Heart left ventricle (tissue), 16 donors: ENCODE results near the gene TMEM86B. TPM values are rescaled to one million over a fixed set of nuclear protein-coding genes. Genes with fewer than 3 reads are reported as not detected.

Experiments used
- ATAC-seq, 4 donors: fragments of 200-7000 bp; cut with Tn5 transposase; one replicate each; pipeline ENCODE4 v1.9.1; 2020 to 2022; ENCODE audit warnings: moderate library complexity in 4 of 4, mild to moderate bottlenecking in 3 of 4, moderate number of reproducible peaks in 1 of 4
- DNase-seq, 5 donors: peaks; one replicate each; pipeline ENCODE4 v3.0.0-alpha.2; 2020
- H3K27ac ChIP-seq, 12 donors: fragments of 200-600 bp; sonication (generic) in 4 of 12; one replicate each; pipeline versions ENCODE4 v1.5.0 to v1.8.0; 2016 to 2022; ENCODE audit warnings: mild to moderate bottlenecking in 2 of 12
- H3K27me3 ChIP-seq, 9 donors: fragments of 200-600 bp; sonication (generic) in 2 of 9; one replicate each; pipeline versions ENCODE4 v1.5.1 to v1.8.0; 2016 to 2022; ENCODE audit warnings: mild to moderate bottlenecking in 3 of 9
- H3K36me3 ChIP-seq, 9 donors: fragments of 200-600 bp; sonication (generic) in 2 of 9; one replicate each; pipeline versions ENCODE4 v1.5.0 to v1.8.0; 2018 to 2022; ENCODE audit warnings: mild to moderate bottlenecking in 2 of 9
- H3K4me1 ChIP-seq, 12 donors: fragments of 200-600 bp; sonication (generic) in 4 of 12; one replicate each; pipeline versions ENCODE4 v1.5.0 to v1.8.0; 2016 to 2022; ENCODE audit warnings: mild to moderate bottlenecking in 3 of 12
- H3K4me3 ChIP-seq, 12 donors: fragments of 200-600 bp; sonication (generic) in 4 of 12; one replicate each; pipeline versions ENCODE4 v1.5.0 to v1.8.0; 2017 to 2022; ENCODE audit warnings: mild to moderate bottlenecking in 9 of 12, moderate library complexity in 4 of 12
- H3K9me3 ChIP-seq, 12 donors: fragments of 200-600 bp; sonication (generic) in 4 of 12; one replicate each; pipeline versions ENCODE4 v1.5.0 to v1.8.0; 2016 to 2022; ENCODE audit warnings: mild to moderate bottlenecking in 1 of 12
- POLR2A ChIP-seq, 2 donors: fragments of 450-650 bp; IDR thresholded peaks; one replicate each; pipeline ENCODE4 v1.6.1; 2017; ENCODE audit warnings: antibody characterized with exemption in 2 of 2, mild to moderate bottlenecking in 2 of 2, moderate library complexity in 2 of 2
- WGBS, 4 donors: extraction: QIAGEN DNeasy Blood & Tissue Kit in 2 of 4; methylation state at CpG; one replicate each; pipeline versions ENCODE4 v1.1.5 to v1.1.7; 2013 to 2018; 5-methylcytosine and 5-hydroxymethylcytosine counted together
- intact Hi-C, 10 donors: fragments of 100-400 bp; cut with DNase I; formaldehyde crosslinking; loops; one replicate each; pipeline versions ENCODE4 v1.11.1 to v1.14.2; 2022
- polyA plus RNA-seq, 2 donors: library from polyadenylated mRNA; stranded (reverse); fragments of 200-250 nt; gene quantifications; one replicate each; pipeline ENCODE4 v1.2.3, GENCODE V29; 2013
- total RNA-seq, 9 donors: library from RNA; depleted of rRNA in 2 of 9; stranded (reverse); fragments of >200 nt in 2 of 9; fragmentation: NEBNext Ultra II Directional in 3 of 9; extraction: Animal tissue kit (Norgen Biotek cat#: 25700) in 3 of 9; gene quantifications; one replicate each; pipeline versions ENCODE4 v1.1.0 to v1.2.4, GENCODE V29; 2016 to 2023
- TF ChIP-seq, protein P1 (sequence below), 12 donors: fragments of 200-600 bp; sonication (generic) in 4 of 12; IDR thresholded peaks; one replicate each; pipeline versions ENCODE4 v1.5.0 to v1.8.0; 2018 to 2022; ENCODE audit warnings: antibody characterized with exemption in 12 of 12, mild to moderate bottlenecking in 5 of 12
- donor health status: ischemic (EF 13 %, LVEDD 7.1; RV severe dilation, severe dysfunction).
- donor health status: healthy with polysubstance abuse.
- donor health status: DM: no; HTN: yes; CAD: no.
- donor health status: DM: no; HTN: no; CAD: no.
- donor health status: ischemic (EF 25% LVEDD 6.9; RV normal size, moderate dysfunction).
- donor health status: ischemic (EF 25% LVEDD 5.7; RV mildly dilated, moderate dysfunction).
- donor health status: healthy.
- donor health status: DM: yes; HTN: yes; CAD: no.
- donor health status: ischemic (EF 35%, LVEDD 5.7; RV mildly dilated, moderate dysfunction).
- donor health status: nonischemic (EF 11% LVEDD 7.7; RV severe dilation, severe dysfunction).
- donor health status: DM: yes; HTN: yes; CAD: no.
- donor health status: PGD.
- donor health status: ischemic (EF 29% LVEDD 5.4; RV normal size, mild dysfunction).
- donor health status: nonischemic (EF 23%, LVEDD 6.1; RV moderate dilation, normal function).

TMEM86B gene
- total and polyA plus RNA-seq, 11 donors, result 0.64 to 3.1 (median 2.2) TPM

DNA sequence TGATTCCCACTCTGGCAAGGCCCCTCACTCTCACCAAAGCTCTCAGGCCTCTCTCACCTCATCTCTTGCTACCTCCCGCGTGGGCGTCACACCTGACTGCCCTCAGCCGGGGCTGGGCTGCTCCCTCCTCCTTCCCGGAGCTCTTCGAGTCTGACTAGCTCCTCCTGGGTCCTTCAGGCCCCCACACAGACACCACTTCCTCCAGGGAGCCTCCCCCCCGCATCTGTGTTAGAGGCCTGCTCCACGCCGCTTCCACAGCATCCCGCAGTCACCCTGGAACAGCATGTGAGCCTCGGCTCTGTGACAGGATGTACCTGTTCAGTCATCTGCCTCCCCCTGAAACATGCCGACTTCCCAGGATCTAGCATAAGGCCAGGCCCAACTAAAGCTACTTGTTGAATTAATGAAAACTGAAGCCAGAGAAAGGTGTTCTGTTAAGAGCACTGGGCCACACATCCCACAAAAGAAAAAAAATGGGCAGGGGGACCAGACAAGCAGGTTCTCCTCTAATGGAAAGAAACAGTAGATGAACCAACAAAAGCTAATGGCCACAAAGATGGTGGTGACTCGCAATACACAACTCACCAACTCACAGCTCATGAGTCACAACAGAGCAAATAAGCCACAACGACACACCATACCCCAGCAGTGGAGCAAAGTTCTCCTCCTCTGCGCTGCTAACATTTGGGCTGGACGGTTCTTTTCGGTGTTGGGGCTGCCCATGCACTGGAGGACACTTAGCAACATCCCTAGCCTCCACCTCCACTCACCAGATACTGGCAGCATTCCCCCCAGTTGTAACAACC lies 27.3 kb upstream of the TMEM86B start:
- Histone ChIP-seq H3K4me3 (peak overlapping the region in 4 of 12 donors; percentile 7 to 97 (median 56)), H3K27me3 (no peaks in the 10 kb centered on the region), H3K9me3 (no peaks in the 10 kb centered on the region), H3K27ac (peak overlapping the region in 5 of 12 donors; percentile 4 to 98 (median 54)), H3K4me1 (peaks cover 4 to 82% (median 67%) of the 10 kb centered on the region in 12 donors), H3K36me3 (peaks cover 0 to 4% (median 0%) of the 10 kb centered on the region in 9 donors)
- WGBS, 4 donors, result 57 to 66% (median 60%) methylated on average over 17 of the region's 17 CpGs
- intact Hi-C loops, result loop anchor here in 2 of 10 donors (5.0 kb wide), 2 partner anchors 39 to 44 kb away; no protein-coding TSS in a partner anchor
- TF ChIP-seq POLR2A (IDR thresholded peaks at IDR 0.05), result no peak
- TF ChIP-seq, protein P1, sequence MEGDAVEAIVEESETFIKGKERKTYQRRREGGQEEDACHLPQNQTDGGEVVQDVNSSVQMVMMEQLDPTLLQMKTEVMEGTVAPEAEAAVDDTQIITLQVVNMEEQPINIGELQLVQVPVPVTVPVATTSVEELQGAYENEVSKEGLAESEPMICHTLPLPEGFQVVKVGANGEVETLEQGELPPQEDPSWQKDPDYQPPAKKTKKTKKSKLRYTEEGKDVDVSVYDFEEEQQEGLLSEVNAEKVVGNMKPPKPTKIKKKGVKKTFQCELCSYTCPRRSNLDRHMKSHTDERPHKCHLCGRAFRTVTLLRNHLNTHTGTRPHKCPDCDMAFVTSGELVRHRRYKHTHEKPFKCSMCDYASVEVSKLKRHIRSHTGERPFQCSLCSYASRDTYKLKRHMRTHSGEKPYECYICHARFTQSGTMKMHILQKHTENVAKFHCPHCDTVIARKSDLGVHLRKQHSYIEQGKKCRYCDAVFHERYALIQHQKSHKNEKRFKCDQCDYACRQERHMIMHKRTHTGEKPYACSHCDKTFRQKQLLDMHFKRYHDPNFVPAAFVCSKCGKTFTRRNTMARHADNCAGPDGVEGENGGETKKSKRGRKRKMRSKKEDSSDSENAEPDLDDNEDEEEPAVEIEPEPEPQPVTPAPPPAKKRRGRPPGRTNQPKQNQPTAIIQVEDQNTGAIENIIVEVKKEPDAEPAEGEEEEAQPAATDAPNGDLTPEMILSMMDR (IDR thresholded peaks at IDR 0.05), result no peak
- DNase-seq (no peak), ATAC-seq (no peak)

DNA sequence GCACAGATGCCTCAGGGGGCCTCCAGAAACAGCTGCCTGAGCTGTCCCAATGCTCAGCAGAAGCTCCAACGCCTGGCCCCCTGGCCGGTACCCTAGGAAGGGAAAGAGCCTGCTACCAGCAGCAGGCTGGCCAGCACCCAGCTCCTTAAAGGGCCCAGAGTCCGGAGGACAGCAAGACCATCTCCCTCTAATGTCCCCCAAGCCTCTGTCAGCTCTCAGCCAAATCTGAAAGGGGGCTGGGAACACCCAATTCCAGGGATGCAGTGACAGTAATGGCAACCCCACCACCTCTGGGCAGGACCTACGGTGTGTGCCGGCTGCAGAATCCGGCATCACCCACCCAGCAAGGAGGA lies 26.0 kb upstream of the TMEM86B start:
- no peak for ATAC-seq

DNA sequence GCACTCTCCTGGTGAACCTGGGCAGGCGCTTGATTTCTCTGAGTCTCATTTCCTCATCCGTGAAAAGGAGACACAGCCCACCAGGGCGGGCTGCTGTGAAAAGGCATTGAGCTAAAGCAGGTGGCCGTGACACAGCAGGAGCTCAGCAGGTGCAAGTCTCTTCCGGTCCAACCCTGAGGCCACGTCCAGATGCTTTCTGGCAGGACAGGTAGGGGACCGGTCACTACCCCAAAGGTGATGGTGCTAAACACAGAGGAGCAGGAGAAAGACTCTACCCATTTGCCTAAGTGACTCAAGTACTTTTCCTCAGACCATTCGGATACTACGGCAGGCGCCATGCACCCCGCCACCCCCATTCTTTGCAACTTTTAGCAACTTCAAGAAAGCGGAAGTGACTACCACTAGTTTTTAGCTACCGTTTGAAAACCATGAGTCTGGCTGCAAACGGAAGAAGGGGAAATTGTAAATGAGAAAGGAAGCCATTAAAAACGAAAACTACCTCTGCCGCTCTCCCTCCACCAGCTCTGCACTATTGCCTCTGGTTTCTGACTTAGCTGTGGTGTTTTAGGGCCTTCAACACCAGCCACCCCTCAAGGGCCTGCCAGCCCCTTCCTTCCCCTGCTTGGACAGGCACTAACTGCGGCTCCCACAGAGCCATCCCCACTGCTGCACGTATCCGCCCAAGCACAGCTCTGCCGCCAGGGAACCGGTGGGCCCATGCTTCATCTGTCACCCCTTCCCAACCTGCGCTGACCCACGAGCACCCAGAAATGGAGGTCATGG lies 25.5 kb upstream of the TMEM86B start:
- intact Hi-C loops, result no loop called here
- peak overlapping the region in 10 of 12 donors; percentile 6 to 97 (median 28) for H3K4me3 ChIP-seq
- no peaks in the 10 kb centered on the region for H3K27me3 ChIP-seq
- no peak for ATAC-seq
- TF ChIP-seq POLR2A (IDR thresholded peaks at IDR 0.05), result no peak
- TF ChIP-seq, protein P1 (IDR thresholded peaks at IDR 0.05), result no peak
- peaks cover 0 to 4% (median 0%) of the 10 kb centered on the region in 9 donors for H3K36me3 ChIP-seq
- no peaks in the 10 kb centered on the region for H3K9me3 ChIP-seq
- no peak for DNase-seq
- peak overlapping the region in 9 of 12 donors; percentile 17 to 98 (median 48) for H3K27ac ChIP-seq
- H3K4me1 ChIP-seq, result peaks cover 0 to 86% (median 63%) of the 10 kb centered on the region in 12 donors
- WGBS, 4 donors, result 70 to 77% (median 74%) methylated on average over 18 to 23 of the region's 23 CpGs

More for the DNA sequence above, 26.0 kb upstream of the TMEM86B start:
- WGBS, 4 donors, result 57 to 71% (median 62%) methylated on average over 3 to 6 of the region's 6 CpGs
- intact Hi-C loops, result no loop called here
- H3K9me3 ChIP-seq, result no peaks in the 10 kb centered on the region
- H3K4me1 ChIP-seq, result peaks cover 0 to 83% (median 62%) of the 10 kb centered on the region in 12 donors
- TF ChIP-seq, protein P1 (IDR thresholded peaks at IDR 0.05), result no peak
- TF ChIP-seq POLR2A (IDR thresholded peaks at IDR 0.05), result no peak
- no peaks in the 10 kb centered on the region for H3K27me3 ChIP-seq
- peaks cover 0 to 4% (median 0%) of the 10 kb centered on the region in 9 donors for H3K36me3 ChIP-seq
- H3K4me3 ChIP-seq, result peak overlapping the region in 10 of 12 donors; percentile 6 to 97 (median 28)
- DNase-seq, result no peak
- peak overlapping the region in 10 of 12 donors; percentile 4 to 98 (median 46) for H3K27ac ChIP-seq
